RWPE2 (cell line): Measurements from ENCODE around the gene PROM1.
A peak's percentile ranks its signal among the peaks of the same experiment; 100 is the strongest.

ENCODE experiments used
- ATAC-seq: fragments of 200-7000 bp; cut with Tn5 transposase; 3 replicates; pipeline ENCODE4 v1.9.1; 2021; ENCODE audit warnings: low read depth
- DNase-seq: peaks from one replicate; pipeline ENCODE4 v3.0.0-alpha.2; 2020; ENCODE audit warnings: low spot score
- H3K27ac ChIP-seq: fragments of 450-650 bp; 2 replicates; pipeline ENCODE4 v1.5.1; 2017; ENCODE audit warnings: mild to moderate bottlenecking; ENCODE audit not compliant: poor library complexity, severe bottlenecking
- H3K27me3 ChIP-seq: fragments of 250-450 bp; sonication (Bioruptor Pico); 2 replicates; pipeline ENCODE4 v1.5.1; 2021; ENCODE audit warnings: mild to moderate bottlenecking, moderate library complexity; ENCODE audit not compliant: insufficient read depth, poor library complexity, severe bottlenecking
- H3K36me3 ChIP-seq: fragments of 250-450 bp; sonication (Bioruptor Pico); 2 replicates; pipeline ENCODE4 v1.5.1; 2020; ENCODE audit warnings: low read depth, mild to moderate bottlenecking, moderate library complexity
- H3K4me1 ChIP-seq: fragments of 250-450 bp; sonication (Bioruptor Pico); 2 replicates; pipeline ENCODE4 v1.5.1; 2021; ENCODE audit warnings: mild to moderate bottlenecking, moderate library complexity; ENCODE audit not compliant: insufficient read depth, poor library complexity, severe bottlenecking
- H3K4me3 ChIP-seq: fragments of 250-450 bp; sonication (Bioruptor Pico); 2 replicates; pipeline ENCODE4 v1.5.1; 2021; ENCODE audit warnings: mild to moderate bottlenecking, moderate library complexity; ENCODE audit not compliant: severe bottlenecking
- H3K9me3 ChIP-seq: fragments of 250-450 bp; sonication (Bioruptor Pico); 2 replicates; pipeline ENCODE4 v1.5.1; 2021; ENCODE audit warnings: mild to moderate bottlenecking, moderate library complexity; ENCODE audit not compliant: severe bottlenecking
- CTCF ChIP-seq: fragments of 450-650 bp; IDR thresholded peaks from one replicate; pipeline ENCODE4 v1.5.1; 2017; ENCODE audit warnings: mild to moderate bottlenecking, moderate library complexity; ENCODE audit not compliant: poor library complexity, severe bottlenecking

The PROM1 gene

GRCh38 chr4:15929540-15929939, 154.3 kb downstream of the PROM1 start:
- Histone ChIP-seq H3K27me3 (no peaks in the 10 kb centered on the region), H3K36me3 (no peaks in the 10 kb centered on the region), H3K4me3 (no peak overlapping the region), H3K4me1 (peaks cover 6% of the 10 kb centered on the region), H3K27ac (peak overlapping the region; percentile 3), H3K9me3 (no peaks in the 10 kb centered on the region)
- DNase-seq (no peak), ATAC-seq (no peak)
- TF ChIP-seq CTCF = no peak

GRCh38 chr4:15928883-15929282, 154.9 kb downstream of the PROM1 start:
- Histone ChIP-seq H3K36me3 (no peaks in the 10 kb centered on the region), H3K9me3 (no peaks in the 10 kb centered on the region), H3K4me1 (peaks cover 5% of the 10 kb centered on the region), H3K4me3 (no peak overlapping the region), H3K27me3 (no peaks in the 10 kb centered on the region), H3K27ac (peak overlapping the region; percentile 3)
- DNase-seq (no peak), ATAC-seq (no peak)
- TF ChIP-seq CTCF = no peak

- Histone ChIP-seq H3K27me3 (no peaks in the 10 kb centered on the region), H3K4me1 (peaks cover 11% of the 10 kb centered on the region), H3K4me3 (no peak overlapping the region), H3K27ac (peak overlapping the region; percentile 42), H3K36me3 (no peaks in the 10 kb centered on the region), H3K9me3 (no peaks in the 10 kb centered on the region)
- DNase-seq (no peak), ATAC-seq (peak; percentile 24; the same call in 1 of the 3 replicates)
- TF ChIP-seq CTCF = no peak
Measured at GRCh38 chr4:15926486-15926885, 157.3 kb downstream of the PROM1 start.

GRCh38 chr4:15925830-15926229, 158.0 kb downstream of the PROM1 start:
- no peak for TF ChIP-seq CTCF
- ATAC-seq (no peak), DNase-seq (no peak)
- no peaks in the 10 kb centered on the region for H3K27me3 ChIP-seq
- H3K9me3 ChIP-seq = no peaks in the 10 kb centered on the region
- H3K36me3 ChIP-seq = no peaks in the 10 kb centered on the region
- no peak overlapping the region for H3K4me3 ChIP-seq
- H3K27ac ChIP-seq = peak overlapping the region; percentile 42
- peaks cover 18% of the 10 kb centered on the region for H3K4me1 ChIP-seq

- peaks cover 51% of the 10 kb centered on the region for H3K4me1 ChIP-seq
- H3K4me3 ChIP-seq = no peak overlapping the region
- no peaks in the 10 kb centered on the region for H3K36me3 ChIP-seq
- H3K27me3 ChIP-seq = no peaks in the 10 kb centered on the region
- 0 out of 3 replicates have a peak, but pooled peaks have one; percentile 1 for ATAC-seq
- peak overlapping the region; percentile 98 for H3K27ac ChIP-seq
- no peak for TF ChIP-seq CTCF
- no peak for DNase-seq
- no peaks in the 10 kb centered on the region for H3K9me3 ChIP-seq
Measured at GRCh38 chr4:15921592-15921932, 162.3 kb downstream of the PROM1 start.
